Activated CD8-positive, alpha-beta memory T cell treated with anti-CD3 and anti-CD28 coated beads, Interleukin-2, amount 50 U/mL, for 48 hours (primary cell): ENCODE measurements around the gene CRHR2.

Experiments
- DNase-seq: peaks from one replicate; pipeline ENCODE4 v3.0.0-alpha.2; 2020

The CRHR2 gene

GRCh38 chr7:30674876-30675275 lies 7.4 kb downstream of the CRHR2 start:
- DNase-seq, result no peak

DNA sequence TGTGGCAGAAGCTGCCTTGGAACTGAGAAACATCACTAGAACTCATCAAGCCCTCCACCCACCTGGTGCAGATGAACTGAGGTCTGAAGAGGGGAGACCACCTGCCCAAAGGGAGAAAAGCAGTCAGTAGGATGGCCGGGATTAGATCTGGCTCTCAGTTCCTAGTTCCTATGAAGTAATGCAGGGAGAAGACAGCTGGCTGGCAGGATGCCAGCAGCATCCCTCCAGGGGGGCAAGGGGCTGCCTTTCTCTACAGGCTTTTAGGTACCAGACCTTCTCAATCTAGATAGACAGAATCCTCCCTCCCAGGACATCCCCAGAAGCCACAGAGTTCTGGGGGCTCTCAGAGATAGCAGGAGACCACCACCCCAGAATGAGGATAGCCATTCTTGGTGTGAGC lies 7.8 kb downstream of the CRHR2 start:
- DNase-seq, result no peak

DNA sequence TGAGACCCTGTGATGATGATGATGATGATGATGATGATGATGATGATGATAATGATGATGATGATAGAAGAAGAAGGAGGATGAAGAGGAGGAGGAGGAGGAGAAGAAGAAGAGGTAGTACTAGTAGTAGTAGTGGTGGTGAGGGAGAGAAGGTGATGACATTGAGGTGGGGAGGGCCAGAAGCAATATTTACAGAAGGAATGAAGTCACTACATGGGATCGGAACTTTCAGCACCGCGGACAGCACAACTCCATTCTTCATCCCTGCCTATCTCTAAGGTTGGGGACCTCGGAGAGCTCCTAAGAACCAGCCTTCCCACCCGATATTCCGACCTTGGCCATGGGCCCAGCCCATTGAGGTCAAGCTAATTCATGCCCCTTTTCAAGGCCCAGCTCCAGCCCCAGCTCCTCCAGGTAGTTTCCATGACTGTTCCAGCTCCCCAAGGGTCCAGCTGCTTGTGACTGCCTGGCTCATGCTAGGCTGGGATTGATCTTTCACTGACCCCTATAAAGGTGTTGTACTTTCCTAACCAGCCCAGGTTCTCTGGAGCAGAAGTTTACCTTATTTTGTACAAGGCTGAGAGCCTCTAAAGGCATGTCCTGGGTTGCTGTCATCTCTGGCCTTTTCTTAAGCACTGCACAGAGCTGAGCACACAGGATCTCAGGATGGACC lies 10.3 kb downstream of the CRHR2 start:
- DNase-seq, result no peak

DNA sequence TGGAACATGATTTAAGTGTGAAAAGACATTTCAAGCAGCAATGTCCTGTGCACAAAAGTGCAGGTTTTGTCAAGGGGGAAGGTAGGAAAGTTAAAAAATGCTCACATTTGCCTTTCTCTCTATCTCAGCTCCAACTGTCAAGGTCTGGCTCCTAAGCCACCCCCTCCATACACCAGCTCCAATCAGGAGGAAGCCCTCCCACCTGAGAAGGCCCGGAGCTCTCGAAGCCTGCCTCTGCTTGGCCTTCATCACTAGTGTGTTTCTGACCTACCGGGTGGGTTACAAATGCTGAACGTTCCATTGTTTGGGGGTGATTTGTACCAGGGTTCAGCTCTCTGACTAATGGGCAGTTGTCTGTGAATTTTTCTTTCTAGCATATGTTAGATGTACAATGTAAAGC lies 14.2 kb downstream of the CRHR2 start:
- no peak for DNase-seq

DNA sequence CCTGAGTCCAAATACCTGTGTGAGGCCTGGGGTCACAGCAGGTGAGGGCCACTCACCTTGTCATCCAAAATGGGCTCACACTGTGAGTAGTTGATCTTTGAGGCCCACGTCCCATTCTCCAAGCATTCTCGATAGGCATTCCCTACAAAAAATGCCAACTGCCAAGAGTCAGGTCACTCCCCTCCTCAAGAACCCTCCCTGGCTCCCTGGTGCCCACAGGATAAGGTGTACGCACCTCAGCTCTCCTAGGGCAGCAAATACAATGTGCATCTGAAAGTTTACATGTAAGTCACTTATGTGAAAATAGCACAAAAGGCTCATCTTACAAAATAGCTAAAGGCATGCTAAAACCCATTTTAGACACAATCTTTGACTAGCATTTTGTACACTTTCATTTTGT lies 15.1 kb downstream of the CRHR2 start:
- DNase-seq, result no peak

- DNase-seq, result no peak
Measured at GRCh38 chr7:30665449-30665848, 16.8 kb downstream of the CRHR2 start.

GRCh38 chr7:30665043-30665442 lies 17.2 kb downstream of the CRHR2 start:
- no peak for DNase-seq

DNA sequence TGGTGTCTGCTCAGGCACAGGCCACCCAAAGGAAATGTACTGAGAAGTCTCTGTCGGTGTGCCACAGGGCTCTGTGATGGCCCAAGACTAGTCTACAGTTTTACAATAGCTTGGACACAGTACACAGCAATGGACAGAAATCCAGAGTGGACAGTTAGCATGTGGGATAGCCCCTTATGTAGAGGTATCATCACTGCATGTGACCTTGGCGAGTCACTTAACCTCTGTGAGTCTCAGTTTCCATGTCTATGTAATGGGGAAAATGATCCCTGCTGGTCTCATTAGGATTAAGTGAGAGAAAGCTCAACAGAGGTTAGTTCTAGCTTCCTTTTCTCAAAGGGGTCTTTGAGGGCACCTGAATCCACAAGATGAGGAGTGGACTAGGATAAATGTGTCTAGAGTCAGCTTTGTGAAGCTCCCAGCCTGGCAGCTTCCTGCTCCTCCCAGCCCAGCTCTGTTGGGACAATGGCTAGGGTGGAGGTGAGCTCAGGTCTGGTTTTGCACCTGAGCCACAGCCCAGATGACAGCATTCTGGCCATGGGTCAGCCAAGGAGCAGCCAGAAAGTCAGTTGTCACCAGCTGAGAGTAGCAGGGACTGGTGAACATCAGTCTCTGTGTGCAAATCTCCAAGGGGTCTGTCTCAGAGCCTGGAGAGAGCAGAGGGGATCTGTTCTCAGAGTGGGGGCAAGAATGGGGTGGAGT lies 17.9 kb downstream of the CRHR2 start:
- no peak for DNase-seq

GRCh38 chr7:30663414-30663813 lies 18.8 kb downstream of the CRHR2 start:
- DNase-seq, result no peak

DNA sequence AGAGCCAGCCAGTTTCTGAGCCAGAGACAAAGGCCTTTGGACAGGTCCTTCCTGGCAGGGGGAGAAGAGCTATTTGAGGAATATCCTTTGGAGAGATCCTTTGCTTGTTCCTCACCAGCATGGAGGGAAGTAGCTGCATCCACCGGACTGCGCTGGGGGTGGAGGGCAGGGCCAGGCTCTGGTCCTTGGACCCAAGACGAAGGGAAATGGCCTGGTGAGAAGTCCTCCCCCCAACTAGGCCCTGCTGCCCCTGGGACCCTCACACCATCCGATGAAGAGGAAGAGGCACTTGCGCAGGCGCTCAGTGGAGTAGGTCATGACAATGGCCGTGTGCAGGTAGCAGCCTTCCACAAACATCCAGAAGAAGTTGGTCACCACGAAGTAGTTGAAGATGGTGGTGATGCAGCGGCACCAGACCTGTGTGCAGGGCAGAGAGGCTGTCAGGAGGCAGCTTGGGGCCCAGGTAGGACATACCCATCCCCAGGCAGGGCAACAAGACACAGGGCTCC lies 19.8 kb downstream of the CRHR2 start:
- no peak for DNase-seq

GRCh38 chr7:30661926-30662325 lies 20.3 kb downstream of the CRHR2 start:
- DNase-seq, result no peak

GRCh38 chr7:30660331-30661255 lies 21.7 kb downstream of the CRHR2 start:
- DNase-seq, result no peak

GRCh38 chr7:30659312-30659711 lies 22.9 kb downstream of the CRHR2 start:
- DNase-seq, result no peak

DNA sequence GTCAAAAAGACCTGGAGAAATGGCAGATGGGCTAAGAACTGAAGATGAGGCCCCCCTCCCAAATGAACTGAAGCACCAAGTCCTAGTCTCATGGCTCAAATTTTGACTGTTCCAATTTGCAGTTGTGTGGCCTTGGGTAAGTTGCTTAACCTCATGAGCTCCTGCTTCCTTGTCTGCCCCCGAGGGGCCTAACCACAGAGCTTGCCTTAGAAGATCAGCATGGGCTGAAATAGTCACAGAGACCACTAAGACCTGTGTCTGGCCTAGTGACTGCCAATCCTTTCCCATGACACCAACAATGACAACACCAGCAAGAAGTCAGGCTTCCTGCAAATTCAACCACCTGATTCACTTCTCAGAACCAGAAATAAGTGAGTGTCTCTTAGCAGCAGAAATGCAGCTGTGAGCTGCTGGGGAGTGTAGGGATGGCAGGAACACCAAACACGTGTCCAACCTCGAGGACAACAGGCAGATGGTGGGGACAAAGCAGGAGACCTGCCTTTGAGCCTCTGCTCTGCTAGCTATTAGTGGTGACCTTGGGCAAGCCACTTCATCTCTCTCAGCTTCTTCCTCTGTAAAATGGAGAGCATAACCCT lies 23.7 kb downstream of the CRHR2 start:
- DNase-seq, result no peak

DNA sequence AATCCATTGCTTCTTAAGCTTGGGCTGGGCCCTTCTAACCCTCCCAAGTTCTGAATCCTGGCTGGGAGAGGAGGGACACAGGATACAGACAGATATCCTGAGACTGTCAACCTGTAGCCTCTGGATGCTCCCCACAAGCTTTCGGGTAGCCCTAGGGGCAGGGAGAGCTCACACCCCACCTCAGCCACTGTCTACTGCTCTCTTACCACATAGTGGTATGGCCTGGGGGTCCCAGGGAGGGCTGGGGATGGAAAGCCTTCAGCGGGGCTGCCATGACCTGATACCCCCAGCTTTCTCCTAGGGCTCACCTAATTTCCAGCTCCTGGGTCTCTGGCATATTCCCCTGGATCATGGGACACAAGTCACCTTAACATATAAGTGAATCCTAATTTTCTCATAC lies 25.1 kb downstream of the CRHR2 start:
- DNase-seq, result no peak

DNA sequence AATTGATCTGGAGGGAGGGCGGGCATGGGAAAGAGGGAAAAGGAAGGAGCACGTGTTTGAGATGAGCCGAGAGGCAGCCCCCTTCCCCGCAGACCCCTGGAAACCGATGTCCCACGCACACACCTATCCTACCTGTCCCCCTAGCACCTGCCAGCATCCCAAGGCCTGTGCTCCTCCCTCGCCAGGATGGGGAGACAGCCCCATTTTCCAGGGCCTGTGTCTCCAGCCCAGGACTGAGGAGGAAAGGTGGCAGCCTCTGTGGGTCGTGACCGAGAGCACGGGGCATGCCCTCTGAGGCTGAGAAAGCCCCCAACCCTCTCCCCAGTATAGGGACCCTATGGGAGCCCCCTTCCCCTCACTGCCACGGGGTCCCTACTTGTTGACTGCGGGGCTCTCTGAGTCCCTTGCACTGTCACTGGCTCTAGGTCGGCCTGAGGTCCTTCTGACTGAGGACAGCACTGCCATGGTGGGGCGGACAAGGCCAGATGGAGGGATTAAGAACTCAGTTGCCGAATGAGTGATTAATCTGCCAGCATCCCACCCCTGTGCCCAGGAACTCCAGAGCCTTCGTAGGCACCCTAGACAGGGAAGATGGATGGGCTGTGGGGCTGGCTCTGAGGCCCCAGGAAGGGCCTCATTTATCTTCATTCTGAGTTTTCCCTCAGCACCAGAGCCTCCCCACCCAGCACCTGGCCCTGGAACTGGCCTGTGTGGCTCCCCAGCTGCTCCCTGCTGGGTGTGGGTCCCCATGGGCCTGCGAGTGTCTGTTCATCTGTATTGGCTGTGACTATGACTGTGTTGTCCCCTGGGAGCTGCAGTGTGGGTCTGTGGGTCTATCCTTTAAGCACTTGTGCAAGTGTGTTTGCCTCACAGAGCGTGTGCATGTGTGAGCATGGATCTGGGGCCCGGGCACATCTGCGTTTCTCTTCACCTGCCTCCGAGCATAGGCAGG lies 26.0 kb downstream of the CRHR2 start:
- no peak for DNase-seq

- DNase-seq, result no peak
Measured at GRCh38 chr7:30655096-30655970, 26.9 kb downstream of the CRHR2 start.

DNA sequence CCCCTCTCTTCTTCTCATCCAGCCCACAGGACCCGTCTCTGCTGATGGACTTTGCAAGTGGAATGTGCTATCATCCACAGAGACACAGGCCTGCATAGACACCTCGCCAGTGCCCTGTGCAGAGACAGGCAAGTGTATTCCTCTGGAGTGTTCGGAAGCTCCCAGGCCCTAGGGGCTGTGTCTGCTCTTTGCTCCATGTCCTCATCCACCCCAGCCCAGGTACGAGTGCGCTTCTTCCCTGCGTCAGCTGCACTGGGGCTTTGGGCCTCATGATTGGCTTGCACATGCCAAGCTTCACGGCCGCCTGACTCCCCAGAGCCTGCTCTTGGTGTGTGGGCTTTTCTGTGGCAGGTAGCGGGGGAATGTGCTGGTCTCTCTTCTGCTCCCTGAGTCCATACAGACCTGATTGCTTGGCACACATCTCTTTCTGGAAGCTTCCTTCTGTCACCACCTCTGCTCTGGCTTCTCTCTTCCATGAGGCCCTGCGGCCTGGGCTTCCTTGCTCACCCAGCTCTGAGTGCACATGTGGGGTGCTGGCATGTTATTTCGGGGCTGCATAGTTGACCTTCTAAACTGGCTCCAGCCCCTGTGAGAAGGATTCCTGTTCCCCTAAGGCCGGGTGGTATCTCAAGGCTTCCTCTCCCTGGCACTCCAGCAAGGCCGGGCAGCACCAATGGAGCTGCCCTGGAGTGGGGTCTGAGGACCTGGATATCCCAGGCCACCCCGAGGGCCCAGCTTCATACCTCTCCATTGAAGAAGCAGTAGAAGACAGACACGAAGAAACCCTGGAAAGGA lies 27.8 kb downstream of the CRHR2 start:
- no peak for DNase-seq

DNA sequence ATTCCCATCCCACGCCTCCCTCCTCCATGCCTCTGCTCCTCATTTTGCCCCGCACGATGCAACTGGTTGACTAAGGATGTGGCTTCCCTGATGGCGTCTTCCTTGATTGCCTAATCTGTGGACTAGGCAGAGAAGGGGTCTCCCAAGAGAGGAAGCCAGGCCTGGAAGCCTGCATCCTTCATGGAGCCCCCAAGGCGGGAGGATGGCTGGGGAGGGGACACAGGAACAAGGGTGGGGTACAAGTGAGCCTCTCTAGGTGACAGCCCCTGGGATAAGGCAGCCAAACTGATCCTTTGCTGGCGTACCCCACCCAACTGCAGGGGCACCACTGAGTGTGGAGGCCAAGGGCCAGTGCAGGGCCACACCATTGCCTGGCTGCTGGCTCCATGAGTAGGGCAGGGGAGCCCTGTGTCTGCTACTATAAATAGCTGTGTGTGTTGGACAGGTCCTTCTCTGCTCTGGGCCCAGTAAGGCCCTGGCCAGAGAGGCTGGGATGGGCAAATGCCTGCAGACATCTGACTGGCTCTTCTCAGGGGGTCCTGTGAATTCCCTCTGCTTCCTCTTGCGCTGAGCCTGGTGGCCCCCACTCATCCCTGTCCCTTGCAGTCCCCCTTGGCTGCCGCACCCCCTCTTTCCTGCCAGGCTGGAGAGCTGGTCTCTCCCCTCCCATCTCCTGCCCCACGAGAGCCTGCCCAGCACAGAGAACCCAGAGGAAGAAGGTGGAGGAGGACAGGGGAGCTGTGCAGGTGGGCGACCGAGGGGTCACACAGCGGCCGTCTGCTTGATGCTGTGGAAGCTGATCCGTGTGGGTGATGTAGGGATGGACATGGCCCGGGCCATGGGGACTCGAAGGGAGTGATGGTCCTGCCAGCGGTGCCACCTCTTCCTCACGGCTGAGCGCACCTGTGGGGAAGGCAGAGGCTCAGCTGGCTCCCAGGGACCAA lies 29.3 kb downstream of the CRHR2 start:
- peak; percentile 39 for DNase-seq
